GM18870 (cell line): ENCODE measurements around the gene SAE1.
"Not testable (repeated sequence)": the region's sequence is repeated elsewhere in the genome, so short reads cannot be mapped to it uniquely, and the experiment has no call there.

Experiments
- ATAC-seq: cut with Tn5 transposase; IDR thresholded peaks from one replicate; pipeline ENCODE4 v1.9.1; 2021; ENCODE audit warnings: moderate library complexity; ENCODE audit not compliant: unreplicated experiment

Gene SAE1

GRCh38 chr19:47125669-47125938 is 5.0 kb upstream of the SAE1 start:
- no peak for ATAC-seq

GRCh38 chr19:47129579-47129978 is 1.1 kb upstream of the SAE1 start:
- ATAC-seq: no peak

GRCh38 chr19:47130120-47130588 is 481 bp upstream of the SAE1 start:
- ATAC-seq: no peak

GRCh38 chr19:47132194-47132852 is 1.7 kb downstream of the SAE1 start:
- ATAC-seq: no peak

GRCh38 chr19:47133021-47133471 is 2.4 kb downstream of the SAE1 start:
- ATAC-seq: no peak

- ATAC-seq: no peak
Observed at GRCh38 chr19:47134545-47134944, 3.9 kb downstream of the SAE1 start.

- no peak for ATAC-seq
Observed at GRCh38 chr19:47135156-47135555, 4.5 kb downstream of the SAE1 start.

GRCh38 chr19:47141252-47141651 is 10.6 kb downstream of the SAE1 start:
- ATAC-seq: not testable (repeated sequence)

GRCh38 chr19:47141695-47142094 is 11.1 kb downstream of the SAE1 start:
- no peak for ATAC-seq

- ATAC-seq: no peak
Observed at GRCh38 chr19:47142779-47143178, 12.1 kb downstream of the SAE1 start.

- no peak for ATAC-seq
Observed at GRCh38 chr19:47143322-47144073, 12.9 kb downstream of the SAE1 start.

GRCh38 chr19:47144630-47145029 is 14.0 kb downstream of the SAE1 start:
- ATAC-seq: no peak

- no peak for ATAC-seq
Observed at GRCh38 chr19:47145639-47146486, 15.2 kb downstream of the SAE1 start.

GRCh38 chr19:47146920-47147319 is 16.3 kb downstream of the SAE1 start:
- ATAC-seq: no peak

GRCh38 chr19:47151627-47152026 is 21.0 kb downstream of the SAE1 start:
- ATAC-seq: no peak

GRCh38 chr19:47152205-47152604 is 21.6 kb downstream of the SAE1 start:
- no peak for ATAC-seq

GRCh38 chr19:47152632-47153031 is 22.0 kb downstream of the SAE1 start:
- ATAC-seq: no peak

GRCh38 chr19:47153266-47153665 is 22.6 kb downstream of the SAE1 start:
- ATAC-seq: no peak

GRCh38 chr19:47155148-47155547 is 24.5 kb downstream of the SAE1 start:
- no peak for ATAC-seq

- no peak for ATAC-seq
Observed at GRCh38 chr19:47156861-47157430, 26.3 kb downstream of the SAE1 start.
